Stimulated activated CD4-positive, alpha-beta T cell treated with anti-CD3 and anti-CD28 coated beads, Interleukin-1b, Interleukin-23, amount 100 ng/mL, for 48 hours (primary cell): Measurements from ENCODE around the gene RPL14.

Experiments used
- DNase-seq: peaks from one replicate; pipeline ENCODE4 v3.0.0-alpha.2; 2020

RPL14 gene

GRCh38 chr3:40464339-40465110, 7.4 kb downstream of the RPL14 start:
- DNase-seq, result no peak

GRCh38 chr3:40465111-40465407, 7.9 kb downstream of the RPL14 start:
- no peak for DNase-seq

GRCh38 chr3:40465456-40465855, 8.3 kb downstream of the RPL14 start:
- DNase-seq, result no peak

- no peak for DNase-seq
These were observed 10.9 kb downstream of the RPL14 start for GRCh38 chr3:40468018-40468417.

GRCh38 chr3:40470701-40471100, 13.6 kb downstream of the RPL14 start:
- DNase-seq, result no peak

GRCh38 chr3:40476478-40477470, 19.6 kb downstream of the RPL14 start, which contains the start of gene ZNF619:
ZNF619 (plus strand) TSS chr3:40477122; CDS start chr3:40477980, 858 bp downstream.
- DNase-seq, result peak; percentile 41

GRCh38 chr3:40477666-40478065, 20.5 kb downstream of the RPL14 start:
- DNase-seq, result no peak

GRCh38 chr3:40487172-40487571, 30.0 kb downstream of the RPL14 start:
- no peak for DNase-seq

GRCh38 chr3:40490916-40491315, 33.8 kb downstream of the RPL14 start:
- no peak for DNase-seq

GRCh38 chr3:40494698-40495097, 37.6 kb downstream of the RPL14 start:
- no peak for DNase-seq

- no peak for DNase-seq
These were observed 40.1 kb downstream of the RPL14 start for GRCh38 chr3:40497288-40497687.

GRCh38 chr3:40499952-40500351, 42.8 kb downstream of the RPL14 start:
- no peak for DNase-seq

- DNase-seq, result no peak
These were observed 44.9 kb downstream of the RPL14 start for GRCh38 chr3:40502034-40502433.

GRCh38 chr3:40504636-40505430, 47.7 kb downstream of the RPL14 start:
- peak; percentile 13 for DNase-seq

GRCh38 chr3:40505599-40506462, 48.7 kb downstream of the RPL14 start, which contains the start of gene ZNF620:
ZNF620 (plus strand) TSS chr3:40506039; CDS start chr3:40506353, 314 bp downstream.
- DNase-seq, result peak; percentile 25

- no peak for DNase-seq
These were observed 54.0 kb downstream of the RPL14 start for GRCh38 chr3:40511031-40511718.

- DNase-seq, result no peak
These were observed 59.1 kb downstream of the RPL14 start for GRCh38 chr3:40516201-40516600.

GRCh38 chr3:40518067-40518466, 60.9 kb downstream of the RPL14 start:
- no peak for DNase-seq
